Activated naive CD4-positive, alpha-beta T cell (primary cell): ENCODE measurements around the gene ATM.
"Not testable (repeated sequence)": the region's sequence is repeated elsewhere in the genome, so short reads cannot be mapped to it uniquely, and the experiment has no call there.

Source experiments
- DNase-seq, 4 experiments: peaks; one replicate each; lab custom pipeline; 2025; lab: John Stamatoyannopoulos, UW

Gene ATM

GRCh38 chr11:108278546-108278945 is 55.7 kb downstream of the ATM start:
- DNase-seq = no peak

GRCh38 chr11:108278954-108279353 is 56.1 kb downstream of the ATM start:
- DNase-seq = no peak

GRCh38 chr11:108286370-108286769 is 63.5 kb downstream of the ATM start:
- no peak for DNase-seq

- DNase-seq = no peak
Observed at GRCh38 chr11:108286956-108287355, 64.1 kb downstream of the ATM start.

GRCh38 chr11:108289066-108289465 is 66.2 kb downstream of the ATM start:
- DNase-seq = not testable (repeated sequence)

GRCh38 chr11:108289699-108290098 is 66.8 kb downstream of the ATM start:
- DNase-seq = no peak

GRCh38 chr11:108293229-108293628 is 70.4 kb downstream of the ATM start:
- DNase-seq = no peak

GRCh38 chr11:108302121-108302785 is 79.4 kb downstream of the ATM start:
- no peak for DNase-seq

- no peak for DNase-seq
Observed at GRCh38 chr11:108307751-108308150, 84.9 kb downstream of the ATM start.

GRCh38 chr11:108313444-108313843 is 90.6 kb downstream of the ATM start:
- DNase-seq = no peak

- DNase-seq = no peak
Observed at GRCh38 chr11:108316061-108316460, 93.2 kb downstream of the ATM start.

- no peak for DNase-seq
Observed at GRCh38 chr11:108319541-108320145, 96.8 kb downstream of the ATM start.

GRCh38 chr11:108322666-108323065 is 99.8 kb downstream of the ATM start:
- no peak for DNase-seq

GRCh38 chr11:108324587-108324986 is 101.7 kb downstream of the ATM start:
- DNase-seq = no peak

- DNase-seq = no peak
Observed at GRCh38 chr11:108333403-108333899, 110.6 kb downstream of the ATM start.

GRCh38 chr11:108338750-108339149 is 115.9 kb downstream of the ATM start:
- no peak for DNase-seq

- no peak for DNase-seq
Observed at GRCh38 chr11:108340973-108341372, 118.1 kb downstream of the ATM start.

- DNase-seq = no peak
Observed at GRCh38 chr11:108341654-108342053, 118.8 kb downstream of the ATM start.

- DNase-seq = no peak
Observed at GRCh38 chr11:108343714-108344113, 120.8 kb downstream of the ATM start.

GRCh38 chr11:108345767-108346166 is 122.9 kb downstream of the ATM start:
- DNase-seq = no peak

GRCh38 chr11:108346451-108346850 is 123.6 kb downstream of the ATM start:
- DNase-seq = no peak

GRCh38 chr11:108351468-108351867 is 128.6 kb downstream of the ATM start:
- no peak for DNase-seq

GRCh38 chr11:108364159-108364558 is 141.3 kb downstream of the ATM start:
- DNase-seq = no peak

GRCh38 chr11:108368134-108368533 is 145.3 kb downstream of the ATM start:
- no peak for DNase-seq
